ENCODE measurements around the gene NT5C1B. TPM values are rescaled to one million over a fixed set of nuclear protein-coding genes. Genes with fewer than 3 reads are reported as not detected.

NT5C1B gene
- polyA plus RNA-seq, 3 donors, result 0.51 to 1.3 (median 0.61) TPM

DNA sequence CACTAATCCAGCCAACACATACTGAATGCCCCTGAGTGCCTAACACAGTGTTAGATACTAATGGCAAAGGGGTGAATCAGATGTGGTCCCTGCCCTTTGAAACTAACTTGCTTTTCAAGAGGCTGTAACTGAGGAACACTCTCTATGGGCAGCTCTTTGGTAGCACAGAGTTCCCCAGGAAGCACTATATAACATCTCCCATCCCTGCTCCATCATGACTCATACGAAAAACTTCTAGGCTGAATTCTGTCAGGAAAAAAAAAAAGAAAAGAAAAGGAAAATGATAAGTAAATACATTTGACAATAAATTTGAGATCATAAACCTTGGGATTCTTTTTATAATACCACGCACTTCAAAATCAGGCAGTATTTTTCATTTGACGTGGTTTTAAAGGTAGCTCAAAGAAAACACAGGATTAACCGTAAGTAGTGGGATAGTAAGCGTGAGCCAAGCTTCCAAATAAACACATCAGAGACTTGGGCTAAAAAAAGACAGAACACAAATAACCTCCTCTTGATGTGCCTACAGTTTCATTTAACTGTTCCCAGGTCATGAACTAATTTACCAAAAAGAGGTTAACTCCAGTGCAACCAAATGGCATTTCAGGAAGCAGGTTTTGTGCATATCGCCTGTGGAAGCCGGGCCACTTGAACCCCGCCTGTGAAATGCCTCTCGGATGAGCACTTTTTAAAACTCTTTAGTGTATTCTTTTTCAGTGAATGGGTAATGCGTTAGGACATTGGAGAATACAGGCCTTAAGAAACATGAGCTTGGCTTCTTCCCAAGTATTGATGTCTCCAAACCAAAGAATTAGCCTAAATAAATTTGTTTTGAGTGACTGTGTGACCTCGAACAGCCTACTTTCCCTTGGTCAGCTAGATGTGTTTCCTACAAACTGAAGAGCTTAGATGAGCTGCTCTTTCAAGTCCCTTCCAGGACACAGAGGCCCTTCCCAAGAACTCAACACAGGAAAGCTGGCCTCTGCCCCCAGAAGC lies 71.0 kb downstream of the NT5C1B start:
- DNase-seq (ENCODE audit: low read depth in 3 of 3, low spot score in 2 of 3), result no peak

DNA sequence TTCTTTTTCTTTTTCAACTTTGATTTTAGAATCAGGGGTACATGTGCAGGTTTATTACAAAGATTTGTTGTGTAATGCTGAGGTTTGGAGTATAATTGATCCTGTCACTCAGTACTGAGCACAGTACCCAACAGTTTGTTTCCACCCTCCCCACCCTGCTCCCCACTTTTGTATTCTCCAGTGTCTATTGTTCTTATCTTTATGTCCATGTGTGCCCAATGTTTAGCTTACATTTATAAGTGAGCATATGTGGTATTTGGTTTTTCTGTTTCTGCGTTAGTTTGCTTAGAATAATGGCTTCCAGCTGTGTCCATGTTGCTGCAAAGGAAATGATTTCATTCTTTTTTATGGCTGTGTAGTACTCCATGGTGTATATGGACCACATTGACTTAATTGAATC lies 72.0 kb downstream of the NT5C1B start:
- no peak for DNase-seq (ENCODE audit: low read depth in 3 of 3, low spot score in 2 of 3)

DNA sequence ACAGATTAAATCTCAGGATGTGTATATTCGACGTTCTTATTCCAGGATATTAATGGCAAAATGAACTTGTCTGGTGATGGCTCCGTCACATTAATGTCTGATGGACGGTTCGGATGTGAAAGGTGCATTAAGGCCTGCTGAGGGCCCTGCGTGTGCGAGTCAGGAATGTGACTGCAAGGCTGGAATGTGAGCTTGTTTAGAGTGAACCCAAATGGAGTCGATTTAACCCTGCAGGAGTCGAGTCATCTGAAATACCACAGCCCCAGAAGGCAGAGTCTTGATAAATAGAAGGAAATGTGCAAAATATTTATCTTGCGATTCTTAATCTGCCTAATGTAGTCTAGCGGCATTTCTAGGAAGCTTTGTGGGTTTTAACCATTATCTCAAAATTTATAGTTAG lies 73.3 kb downstream of the NT5C1B start:
- no peak for DNase-seq (ENCODE audit: low read depth in 3 of 3, low spot score in 2 of 3)

DNA sequence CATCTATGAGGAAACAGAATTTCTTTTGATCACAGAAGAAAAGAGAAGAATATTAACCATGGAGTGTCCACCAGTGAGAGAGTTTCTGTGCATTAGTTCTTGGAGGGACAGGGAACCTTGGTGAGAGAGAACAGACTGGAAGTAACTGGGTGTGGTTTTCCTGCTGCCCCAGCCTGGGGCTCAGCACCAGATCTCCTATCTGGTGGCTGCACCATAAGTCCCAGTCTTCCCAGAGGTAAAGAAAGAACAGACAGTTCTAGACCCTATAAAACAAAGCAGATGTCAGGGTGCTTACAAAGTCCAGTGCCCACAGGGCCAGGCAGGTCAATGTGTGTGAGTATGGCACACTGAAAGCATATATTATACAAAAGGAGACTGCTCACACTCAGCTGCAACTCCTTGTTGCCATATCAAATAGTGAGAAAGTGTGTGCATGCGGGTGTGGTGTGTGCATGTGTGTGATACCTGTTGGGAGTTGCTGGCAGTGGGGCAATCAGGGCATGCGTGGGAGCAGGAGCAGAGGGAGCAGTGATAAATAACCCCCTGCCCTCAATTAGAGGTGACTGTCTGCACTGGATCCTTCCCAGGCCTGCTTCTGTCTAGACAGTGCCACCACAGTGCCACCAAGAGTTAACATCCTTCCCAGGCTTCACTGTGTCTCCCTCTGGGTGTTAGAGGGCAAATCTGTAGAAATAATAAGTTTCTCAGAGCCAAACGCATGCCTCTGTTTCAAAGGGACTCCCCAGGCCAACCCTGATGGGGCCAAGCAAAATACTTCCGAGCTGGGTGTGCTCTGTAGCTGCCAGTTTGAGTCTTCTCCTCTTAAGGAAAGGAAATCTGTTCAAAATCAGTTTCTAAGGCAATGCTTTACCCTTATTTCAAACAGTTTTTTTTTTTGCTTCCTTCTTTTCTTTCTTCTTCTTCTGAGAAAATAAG lies 74.6 kb downstream of the NT5C1B start:
- no peak for DNase-seq (ENCODE audit: low read depth in 3 of 3, low spot score in 2 of 3)

Other genes starting within 250 kb of the NT5C1B start
- gene RDH14, start 28.9 kb downstream of the NT5C1B start, polyA plus RNA-seq (ENCODE audit: insufficient read length in 3 of 3), result 10 to 100 TPM; 43.7 to 48.9 (median 46.3) TPM

All from right renal cortex interstitium (tissue), 3 donors.